Measurements from ENCODE around the gene PRDM16. TPM values are rescaled to one million over a fixed set of nuclear protein-coding genes. Genes with fewer than 3 reads are reported as not detected.

Gene PRDM16
- total RNA-seq, 2 experiments from 2014 or later = 1.1 to 2.3 TPM

DNA sequence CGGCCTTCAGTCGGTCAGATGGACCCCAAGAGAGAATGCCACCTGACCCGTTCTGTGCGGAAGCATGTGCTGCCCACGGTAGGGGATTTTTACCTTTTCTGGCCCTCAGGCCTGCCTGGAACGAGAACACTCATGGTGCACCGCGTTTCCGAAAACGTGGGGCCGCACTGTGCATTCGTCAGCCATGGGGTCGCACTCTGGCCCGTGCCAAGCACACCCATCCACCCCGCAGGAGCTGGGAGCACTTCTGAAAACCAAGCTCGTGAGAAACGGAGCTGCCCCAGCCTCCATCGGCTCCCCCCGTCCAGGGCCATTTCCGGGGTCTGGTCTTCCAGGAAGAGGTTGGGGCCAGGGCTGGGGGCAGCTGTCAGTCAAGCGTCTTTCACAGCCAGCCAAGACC, 72.8 kb downstream of the PRDM16 start:
- Mint-ChIP-seq H3K9me3 (peaks cover 4% of the 10 kb centered on the region), H3K4me1 (no peaks in the 10 kb centered on the region), H3K36me3 (ENCODE audit: low read depth) (no peaks in the 10 kb centered on the region), H3K27me3 (no peaks in the 10 kb centered on the region), H3K27ac (no peak overlapping the region), H3K4me3 (no peak overlapping the region)
- CTCF ChIA-PET = no interaction called here
- POLR2A ChIA-PET = no interaction called here
- DNase-seq = no peak

GRCh38 chr1:3142236-3142635, 73.2 kb downstream of the PRDM16 start:
- DNase-seq = no peak
- POLR2A ChIA-PET = no interaction called here
- Mint-ChIP-seq H3K4me3 (no peak overlapping the region), H3K4me1 (no peaks in the 10 kb centered on the region), H3K36me3 (ENCODE audit: low read depth) (no peaks in the 10 kb centered on the region), H3K27me3 (no peaks in the 10 kb centered on the region), H3K27ac (no peak overlapping the region), H3K9me3 (peaks cover 4% of the 10 kb centered on the region)
- CTCF ChIA-PET = no interaction called here

GRCh38 chr1:3142751-3143150, 73.7 kb downstream of the PRDM16 start:
- no peak for DNase-seq
- CTCF ChIA-PET = no interaction called here
- Mint-ChIP-seq H3K4me3 (no peak overlapping the region), H3K9me3 (peaks cover 4% of the 10 kb centered on the region), H3K4me1 (no peaks in the 10 kb centered on the region), H3K27me3 (no peaks in the 10 kb centered on the region), H3K36me3 (ENCODE audit: low read depth) (no peaks in the 10 kb centered on the region), H3K27ac (no peak overlapping the region)
- POLR2A ChIA-PET = no interaction called here

- Mint-ChIP-seq H3K27me3 (no peaks in the 10 kb centered on the region), H3K36me3 (ENCODE audit: low read depth) (no peaks in the 10 kb centered on the region), H3K9me3 (peaks cover 4% of the 10 kb centered on the region), H3K27ac (no peak overlapping the region), H3K4me3 (no peak overlapping the region), H3K4me1 (no peaks in the 10 kb centered on the region)
- DNase-seq = no peak
- CTCF ChIA-PET = no interaction called here
- POLR2A ChIA-PET = interaction anchor here (0.7 kb wide), 1 partner anchor 19 kb away, joined by 3 read pairs; no protein-coding TSS in a partner anchor
Measured at GRCh38 chr1:3145532-3146325, 76.7 kb downstream of the PRDM16 start.

DNA sequence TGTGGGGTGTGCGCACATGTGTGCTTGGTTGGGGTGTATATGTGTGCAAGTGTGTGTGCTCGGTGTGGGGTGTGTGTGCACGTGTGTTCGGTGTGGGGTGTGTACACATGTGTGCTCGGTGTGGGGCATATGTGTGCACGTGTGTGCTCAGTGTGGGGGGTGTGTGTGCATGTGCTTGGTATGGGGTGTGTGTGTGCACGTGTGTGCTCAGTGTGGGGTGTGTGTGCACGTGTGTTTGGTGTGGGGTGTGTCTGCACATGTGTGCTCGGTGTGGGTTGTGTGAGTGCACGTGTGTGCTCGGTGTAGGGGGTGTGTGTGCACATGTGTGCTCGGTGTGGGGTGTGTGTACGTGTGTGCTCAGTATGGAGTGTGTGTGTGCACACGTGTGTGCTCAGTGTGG, 77.5 kb downstream of the PRDM16 start:
- POLR2A ChIA-PET = no interaction called here
- H3K27ac Mint-ChIP-seq = no peak overlapping the region
- H3K4me1 Mint-ChIP-seq = no peaks in the 10 kb centered on the region
- H3K27me3 Mint-ChIP-seq = no peaks in the 10 kb centered on the region
- CTCF ChIA-PET = no interaction called here
- no peak overlapping the region for H3K4me3 Mint-ChIP-seq
- H3K36me3 Mint-ChIP-seq (ENCODE audit: low read depth) = no peaks in the 10 kb centered on the region
- DNase-seq = no peak
- peaks cover 4% of the 10 kb centered on the region for H3K9me3 Mint-ChIP-seq

GRCh38 chr1:3146907-3147306, 77.9 kb downstream of the PRDM16 start:
- H3K27ac Mint-ChIP-seq = no peak overlapping the region
- CTCF ChIA-PET = no interaction called here
- POLR2A ChIA-PET = no interaction called here
- no peak for DNase-seq
- no peak overlapping the region for H3K4me3 Mint-ChIP-seq
- H3K4me1 Mint-ChIP-seq = no peaks in the 10 kb centered on the region
- no peaks in the 10 kb centered on the region for H3K36me3 Mint-ChIP-seq (ENCODE audit: low read depth)
- H3K9me3 Mint-ChIP-seq = peaks cover 4% of the 10 kb centered on the region
- H3K27me3 Mint-ChIP-seq = no peaks in the 10 kb centered on the region

DNA sequence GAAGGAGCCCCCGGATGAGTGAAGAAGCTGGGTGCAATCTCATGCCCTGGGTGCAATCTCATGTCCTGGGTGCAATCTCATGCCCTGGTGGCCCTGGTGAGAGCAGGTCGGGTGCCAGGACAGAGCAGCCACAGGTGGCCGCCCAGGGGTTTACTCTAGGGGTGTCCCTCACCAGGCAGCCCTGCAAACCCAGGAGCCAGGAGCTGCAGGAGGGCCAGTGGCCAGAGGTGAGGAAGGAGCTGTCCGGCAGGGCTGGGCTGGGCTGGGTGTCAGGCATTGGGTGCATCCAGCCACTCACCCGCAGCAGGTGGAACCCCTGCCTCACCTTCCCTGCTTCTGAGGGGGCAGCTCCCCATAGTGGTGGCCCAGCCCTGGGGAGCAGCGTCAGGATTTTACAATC, 79.2 kb downstream of the PRDM16 start:
- Mint-ChIP-seq H3K27me3 (no peaks in the 10 kb centered on the region), H3K9me3 (peaks cover 4% of the 10 kb centered on the region), H3K4me1 (no peaks in the 10 kb centered on the region), H3K27ac (no peak overlapping the region), H3K36me3 (ENCODE audit: low read depth) (no peaks in the 10 kb centered on the region), H3K4me3 (no peak overlapping the region)
- POLR2A ChIA-PET = no interaction called here
- CTCF ChIA-PET = no interaction called here
- no peak for DNase-seq

GRCh38 chr1:3149277-3149676, 80.3 kb downstream of the PRDM16 start:
- Mint-ChIP-seq H3K27me3 (no peaks in the 10 kb centered on the region), H3K27ac (no peak overlapping the region), H3K9me3 (peaks cover 4% of the 10 kb centered on the region), H3K4me3 (no peak overlapping the region), H3K4me1 (no peaks in the 10 kb centered on the region), H3K36me3 (ENCODE audit: low read depth) (no peaks in the 10 kb centered on the region)
- no peak for DNase-seq
- ChIA-PET CTCF (no interaction called here), POLR2A (no interaction called here)

GRCh38 chr1:3151456-3151855, 82.5 kb downstream of the PRDM16 start:
- no peaks in the 10 kb centered on the region for H3K4me1 Mint-ChIP-seq
- DNase-seq = no peak
- POLR2A ChIA-PET = no interaction called here
- no peak overlapping the region for H3K27ac Mint-ChIP-seq
- H3K9me3 Mint-ChIP-seq = peaks cover 2% of the 10 kb centered on the region
- no peak overlapping the region for H3K4me3 Mint-ChIP-seq
- CTCF ChIA-PET = no interaction called here
- peaks cover 14% of the 10 kb centered on the region for H3K27me3 Mint-ChIP-seq
- H3K36me3 Mint-ChIP-seq (ENCODE audit: low read depth) = no peaks in the 10 kb centered on the region

- no peaks in the 10 kb centered on the region for H3K9me3 Mint-ChIP-seq
- no peaks in the 10 kb centered on the region for H3K4me1 Mint-ChIP-seq
- POLR2A ChIA-PET = no interaction called here
- no peak for DNase-seq
- no peak overlapping the region for H3K4me3 Mint-ChIP-seq
- peaks cover 14% of the 10 kb centered on the region for H3K27me3 Mint-ChIP-seq
- H3K27ac Mint-ChIP-seq = no peak overlapping the region
- no peaks in the 10 kb centered on the region for H3K36me3 Mint-ChIP-seq (ENCODE audit: low read depth)
- CTCF ChIA-PET = no interaction called here
Measured at GRCh38 chr1:3152143-3152542, 83.1 kb downstream of the PRDM16 start.

DNA sequence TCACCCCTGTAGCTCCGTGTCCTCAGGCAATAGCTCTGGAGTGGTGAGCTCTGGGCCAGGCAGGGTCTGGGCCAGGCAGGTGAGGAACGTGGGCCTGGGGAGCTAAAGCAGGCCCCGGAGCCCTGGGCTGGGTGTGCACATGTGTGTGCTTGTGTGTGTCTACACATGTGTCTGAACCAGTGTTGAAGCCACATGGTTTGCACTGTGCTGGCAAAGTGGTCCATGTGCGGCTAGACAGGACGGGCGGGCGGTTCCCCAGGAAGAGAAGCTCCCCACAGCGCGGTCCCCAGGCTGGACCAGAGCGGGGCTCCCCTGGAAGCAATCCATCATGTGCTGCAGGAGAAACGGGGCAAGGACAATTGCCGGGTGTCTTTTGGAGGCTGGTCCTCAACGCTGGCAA, 84.2 kb downstream of the PRDM16 start:
- H3K4me1 Mint-ChIP-seq = no peaks in the 10 kb centered on the region
- H3K4me3 Mint-ChIP-seq = no peak overlapping the region
- H3K27me3 Mint-ChIP-seq = peaks cover 14% of the 10 kb centered on the region
- H3K36me3 Mint-ChIP-seq (ENCODE audit: low read depth) = no peaks in the 10 kb centered on the region
- ChIA-PET CTCF (no interaction called here), POLR2A (no interaction called here)
- no peaks in the 10 kb centered on the region for H3K9me3 Mint-ChIP-seq
- no peak overlapping the region for H3K27ac Mint-ChIP-seq
- DNase-seq = no peak

- H3K9me3 Mint-ChIP-seq = no peaks in the 10 kb centered on the region
- no peaks in the 10 kb centered on the region for H3K36me3 Mint-ChIP-seq (ENCODE audit: low read depth)
- ChIA-PET CTCF (no interaction called here), POLR2A (no interaction called here)
- H3K4me3 Mint-ChIP-seq = no peak overlapping the region
- DNase-seq = no peak
- H3K27ac Mint-ChIP-seq = no peak overlapping the region
- H3K4me1 Mint-ChIP-seq = no peaks in the 10 kb centered on the region
- H3K27me3 Mint-ChIP-seq = peaks cover 14% of the 10 kb centered on the region
Measured at GRCh38 chr1:3153902-3154795, 85.1 kb downstream of the PRDM16 start.

GRCh38 chr1:3155056-3155925, 86.3 kb downstream of the PRDM16 start:
- Mint-ChIP-seq H3K9me3 (no peaks in the 10 kb centered on the region), H3K36me3 (ENCODE audit: low read depth) (no peaks in the 10 kb centered on the region), H3K4me1 (no peaks in the 10 kb centered on the region), H3K27me3 (peaks cover 17% of the 10 kb centered on the region), H3K27ac (no peak overlapping the region), H3K4me3 (no peak overlapping the region)
- ChIA-PET CTCF (no interaction called here), POLR2A (no interaction called here)
- DNase-seq = no peak

Data from activated CD4-positive, alpha-beta T cell treated with anti-CD3 and anti-CD28 coated beads, Interleukin-2, amount 10 ng/mL, durations not matched to agents 7 days and 5 days (primary cell).